ENCODE data around the gene MYO7B. TPM values are rescaled to one million over a fixed set of nuclear protein-coding genes. Genes with fewer than 3 reads are reported as not detected.
A peak's percentile ranks its signal among the peaks of the same experiment; 100 is the strongest.

MYO7B gene
- total RNA-seq, 1 donor from 2014 or later = 0.07 TPM

DNA sequence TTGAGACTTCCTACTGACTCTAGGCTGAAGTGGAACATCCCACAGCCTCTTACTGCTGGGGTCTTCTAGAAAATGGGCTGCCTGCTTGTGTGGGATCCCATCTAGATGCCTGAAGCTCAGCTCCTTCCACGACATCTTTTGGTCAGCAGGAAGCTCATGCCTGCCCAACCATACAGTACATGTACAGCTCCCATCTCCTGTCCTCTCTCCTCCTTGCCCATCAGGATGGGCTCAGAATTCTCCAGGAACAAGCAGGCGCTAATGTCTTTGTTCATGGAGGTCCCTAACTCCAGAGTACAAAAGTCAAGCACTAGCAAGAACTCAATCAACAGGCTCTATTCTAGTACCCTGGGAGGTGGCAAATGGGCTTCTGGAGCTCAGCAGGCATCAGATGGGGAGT lies 78.8 kb downstream of the MYO7B start:
- H3K9me3 Mint-ChIP-seq = peaks cover 14% of the 10 kb centered on the region
- no peak for DNase-seq
- intact Hi-C loops (cut with micrococcal nuclease) = no loop called here
- H3K36me3 Mint-ChIP-seq (ENCODE audit: low read depth) = no peaks in the 10 kb centered on the region
- H3K27me3 Mint-ChIP-seq = peaks cover 28% of the 10 kb centered on the region
- H3K4me3 Mint-ChIP-seq = no peak overlapping the region
- no peak overlapping the region for H3K27ac Mint-ChIP-seq
- H3K4me1 Mint-ChIP-seq = peaks cover 4% of the 10 kb centered on the region

DNA sequence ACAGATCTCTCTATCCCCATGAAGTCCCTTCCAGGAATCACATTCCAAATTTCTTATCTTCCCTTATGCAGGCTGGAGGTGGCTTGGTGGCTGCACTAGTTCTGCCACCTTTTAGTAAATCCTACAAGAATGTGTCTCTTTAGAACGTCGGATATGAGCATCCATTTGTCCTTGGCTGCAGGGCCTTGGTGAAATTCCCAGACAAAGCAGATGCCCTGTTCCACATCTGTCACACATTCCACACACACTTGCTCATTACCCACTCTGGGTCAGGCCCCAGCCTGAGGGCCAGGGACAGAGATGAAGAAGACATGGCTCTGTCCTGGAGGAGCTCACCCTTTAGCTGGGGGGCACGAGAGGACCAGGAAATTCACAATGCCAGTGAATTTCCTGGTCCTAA lies 79.2 kb downstream of the MYO7B start:
- peaks cover 14% of the 10 kb centered on the region for H3K9me3 Mint-ChIP-seq
- intact Hi-C loops (cut with micrococcal nuclease) = no loop called here
- H3K36me3 Mint-ChIP-seq (ENCODE audit: low read depth) = no peaks in the 10 kb centered on the region
- no peak overlapping the region for H3K4me3 Mint-ChIP-seq
- no peak overlapping the region for H3K27ac Mint-ChIP-seq
- peaks cover 28% of the 10 kb centered on the region for H3K27me3 Mint-ChIP-seq
- no peak for DNase-seq
- H3K4me1 Mint-ChIP-seq = peaks cover 4% of the 10 kb centered on the region

DNA sequence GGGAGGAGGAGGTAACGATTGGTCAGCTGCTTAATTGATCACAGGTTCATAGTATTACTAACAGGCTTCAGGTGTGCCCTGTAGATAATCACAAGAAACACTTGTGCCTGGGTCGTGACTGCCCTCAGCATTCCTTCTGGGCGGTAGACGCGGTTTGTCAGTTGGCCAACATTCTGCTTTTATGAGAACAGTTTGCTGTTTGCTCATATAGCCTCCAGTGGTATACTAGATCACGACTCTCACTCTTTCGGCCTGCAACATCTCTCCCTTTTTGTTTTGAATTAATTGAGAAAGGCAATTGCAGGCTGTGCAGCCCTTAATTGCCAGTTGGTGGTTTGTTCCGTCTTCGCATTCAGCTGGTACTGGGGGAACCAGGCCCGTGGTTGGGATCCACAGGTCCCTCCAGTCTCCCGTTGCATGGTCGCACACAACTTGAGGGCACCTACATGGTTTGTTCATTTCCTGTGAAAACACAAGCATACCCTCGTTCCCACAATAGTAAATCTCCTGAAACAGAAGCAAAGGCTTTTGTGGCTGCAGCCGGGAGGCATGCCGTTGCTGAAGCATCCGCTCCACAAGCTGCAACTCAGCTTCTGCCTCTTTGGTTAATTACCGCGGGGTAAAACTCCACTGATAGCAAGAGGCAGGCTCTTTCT lies 80.2 kb downstream of the MYO7B start:
- Mint-ChIP-seq H3K4me1 (peaks cover 4% of the 10 kb centered on the region), H3K36me3 (ENCODE audit: low read depth) (no peaks in the 10 kb centered on the region), H3K27me3 (peaks cover 28% of the 10 kb centered on the region), H3K4me3 (no peak overlapping the region), H3K27ac (no peak overlapping the region), H3K9me3 (peaks cover 14% of the 10 kb centered on the region)
- DNase-seq = no peak
- intact Hi-C loops (cut with micrococcal nuclease) = no loop called here

DNA sequence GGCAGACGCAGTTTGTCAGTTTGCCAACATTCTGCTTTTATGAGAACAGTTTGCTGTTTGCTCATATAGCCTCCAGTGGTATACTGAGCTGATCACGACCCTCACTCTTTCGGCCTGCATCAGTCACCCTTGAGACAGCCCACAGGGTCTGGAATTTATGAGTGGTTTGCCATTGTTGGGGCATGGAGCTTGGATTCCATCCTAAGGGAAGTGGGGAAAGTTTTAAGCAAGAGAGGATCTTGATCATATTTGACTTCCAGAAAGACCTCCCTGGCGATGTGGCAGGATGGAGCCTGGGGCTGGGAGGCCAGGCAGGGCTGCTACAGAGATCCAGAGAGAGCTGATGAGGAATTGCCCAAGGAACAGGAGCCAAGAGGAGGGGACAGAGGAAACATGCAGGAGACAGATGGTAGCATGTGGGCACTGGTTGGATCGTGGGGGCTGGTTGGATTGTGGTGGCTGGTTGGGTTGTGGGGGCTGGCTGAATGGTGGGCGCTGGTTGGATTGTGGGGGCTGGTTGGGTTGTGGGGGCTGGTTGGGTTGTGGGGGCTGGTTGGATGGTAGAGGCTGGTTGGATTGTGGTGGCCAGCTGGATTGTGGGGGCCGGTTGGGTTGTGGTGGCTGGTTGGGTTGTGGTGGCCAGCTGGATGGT lies 83.2 kb downstream of the MYO7B start:
- intact Hi-C loops (cut with micrococcal nuclease) = no loop called here
- H3K27ac Mint-ChIP-seq = no peak overlapping the region
- H3K4me3 Mint-ChIP-seq = no peak overlapping the region
- H3K4me1 Mint-ChIP-seq = peaks cover 4% of the 10 kb centered on the region
- DNase-seq = no peak
- H3K27me3 Mint-ChIP-seq = peaks cover 25% of the 10 kb centered on the region
- no peaks in the 10 kb centered on the region for H3K36me3 Mint-ChIP-seq (ENCODE audit: low read depth)
- H3K9me3 Mint-ChIP-seq = peaks cover 7% of the 10 kb centered on the region

DNA sequence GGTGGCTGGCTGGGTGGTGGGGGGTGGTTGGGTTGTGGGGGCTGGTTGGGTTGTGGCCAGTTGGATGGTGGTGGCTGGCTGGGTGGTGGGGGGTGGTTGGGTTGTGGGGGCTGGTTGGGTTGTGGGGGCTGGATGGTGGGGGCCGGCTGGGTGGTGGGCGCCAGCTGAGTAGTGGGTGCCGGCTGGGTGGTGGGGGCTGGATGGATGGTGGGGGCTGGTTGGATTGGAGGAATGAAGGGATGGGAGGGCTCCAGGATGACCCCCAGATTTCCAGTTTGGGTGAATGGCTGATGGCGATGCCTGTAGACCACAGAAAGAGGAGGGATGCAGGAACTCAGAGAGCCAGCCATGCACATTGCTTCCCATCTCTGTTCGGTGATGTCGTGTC lies 83.7 kb downstream of the MYO7B start:
- H3K36me3 Mint-ChIP-seq (ENCODE audit: low read depth) = no peaks in the 10 kb centered on the region
- intact Hi-C loops (cut with micrococcal nuclease) = no loop called here
- H3K4me3 Mint-ChIP-seq = no peak overlapping the region
- H3K27me3 Mint-ChIP-seq = peaks cover 21% of the 10 kb centered on the region
- no peak for DNase-seq
- no peak overlapping the region for H3K27ac Mint-ChIP-seq
- H3K9me3 Mint-ChIP-seq = peaks cover 2% of the 10 kb centered on the region
- peaks cover 4% of the 10 kb centered on the region for H3K4me1 Mint-ChIP-seq

DNA sequence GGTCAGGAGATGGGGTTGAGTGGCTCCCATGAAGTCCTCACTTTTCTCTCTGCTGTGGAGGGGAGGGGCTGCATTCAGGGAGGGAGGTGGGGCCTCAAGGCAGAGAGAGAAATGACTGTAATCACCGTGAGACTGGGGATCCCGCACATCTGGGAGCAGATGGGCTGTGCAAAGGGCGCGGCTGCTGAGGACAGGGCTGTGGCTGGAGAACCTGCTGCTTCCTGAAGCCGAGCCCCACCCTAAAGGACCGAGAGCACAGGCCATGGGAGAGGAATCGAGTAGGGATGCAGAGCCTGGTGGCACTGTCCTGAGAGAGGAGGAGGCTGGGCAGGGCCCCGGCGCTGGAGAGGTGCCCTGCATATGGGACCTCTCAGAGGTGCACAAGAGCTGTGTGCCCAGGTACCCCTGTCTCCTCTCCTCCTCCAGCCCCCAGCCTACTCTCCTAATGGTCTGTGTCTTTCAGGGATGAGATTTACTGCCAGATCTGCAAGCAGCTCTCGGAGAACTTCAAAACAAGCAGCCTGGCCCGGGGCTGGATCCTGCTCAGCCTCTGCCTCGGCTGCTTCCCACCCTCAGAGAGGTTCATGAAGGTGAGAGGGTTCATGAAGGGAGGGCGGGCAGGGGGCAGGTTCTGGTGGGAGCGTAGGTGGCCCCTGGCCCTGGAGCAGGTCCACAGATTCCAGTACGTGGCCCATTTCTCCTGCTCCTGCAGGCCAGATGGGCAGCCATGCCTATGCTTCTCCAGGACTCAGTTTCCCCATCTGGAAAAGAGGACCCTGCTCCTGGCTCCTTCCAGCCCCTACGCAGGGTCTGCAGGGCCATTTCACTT lies 84.6 kb downstream of the MYO7B start:
- no peak overlapping the region for H3K4me3 Mint-ChIP-seq
- H3K27ac Mint-ChIP-seq = no peak overlapping the region
- no peaks in the 10 kb centered on the region for H3K36me3 Mint-ChIP-seq (ENCODE audit: low read depth)
- peaks cover 18% of the 10 kb centered on the region for H3K27me3 Mint-ChIP-seq
- no peak for DNase-seq
- intact Hi-C loops (cut with micrococcal nuclease) = no loop called here
- H3K4me1 Mint-ChIP-seq = peaks cover 4% of the 10 kb centered on the region
- H3K9me3 Mint-ChIP-seq = no peaks in the 10 kb centered on the region

DNA sequence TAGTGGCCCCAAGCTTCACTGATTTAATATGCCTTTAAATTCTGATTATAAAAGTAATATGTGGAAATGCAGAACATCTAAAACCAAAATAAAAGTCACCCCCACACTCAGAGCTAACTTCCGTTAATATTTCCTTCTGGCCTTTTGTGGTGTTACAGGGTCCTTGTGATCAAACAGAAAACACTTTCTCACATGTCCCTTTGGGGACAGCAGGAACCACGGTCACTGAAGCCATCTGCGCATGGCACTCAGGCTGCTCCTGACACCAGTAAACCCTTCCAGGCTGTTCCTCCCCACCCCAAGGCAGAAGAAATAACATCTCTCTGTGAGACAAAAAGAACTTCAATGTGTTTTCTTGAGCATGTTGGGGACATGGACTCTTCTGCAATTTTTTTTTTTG lies 85.4 kb downstream of the MYO7B start:
- no peak overlapping the region for H3K4me3 Mint-ChIP-seq
- H3K27ac Mint-ChIP-seq = no peak overlapping the region
- no peak for DNase-seq
- no peaks in the 10 kb centered on the region for H3K36me3 Mint-ChIP-seq (ENCODE audit: low read depth)
- H3K9me3 Mint-ChIP-seq = no peaks in the 10 kb centered on the region
- peaks cover 14% of the 10 kb centered on the region for H3K27me3 Mint-ChIP-seq
- peaks cover 2% of the 10 kb centered on the region for H3K4me1 Mint-ChIP-seq
- intact Hi-C loops (cut with micrococcal nuclease) = no loop called here

DNA sequence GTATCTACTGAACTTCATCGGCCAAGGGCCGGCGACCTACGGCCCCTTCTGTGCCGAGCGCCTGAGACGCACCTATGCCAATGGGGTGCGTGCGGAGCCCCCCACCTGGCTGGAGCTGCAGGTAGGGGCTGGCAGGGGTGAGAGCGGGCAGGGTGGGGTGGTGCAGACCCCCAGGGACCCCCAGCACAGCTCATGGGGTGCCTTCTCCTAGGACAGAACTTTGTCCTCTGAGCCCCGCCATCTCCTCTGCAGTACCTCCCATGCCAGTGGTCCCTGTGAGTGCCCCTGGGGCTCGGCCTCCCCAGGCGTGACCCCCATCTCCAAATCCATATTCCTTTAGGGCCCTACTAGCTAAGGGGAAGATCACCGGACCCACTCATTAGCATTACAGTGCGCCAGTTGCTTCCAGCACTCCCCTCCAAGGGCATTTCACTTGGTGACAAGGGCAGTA lies 86.5 kb downstream of the MYO7B start:
- H3K27me3 Mint-ChIP-seq = peaks cover 5% of the 10 kb centered on the region
- DNase-seq = no peak
- H3K9me3 Mint-ChIP-seq = no peaks in the 10 kb centered on the region
- no peak overlapping the region for H3K4me3 Mint-ChIP-seq
- H3K4me1 Mint-ChIP-seq = no peaks in the 10 kb centered on the region
- intact Hi-C loops (cut with micrococcal nuclease) = no loop called here
- H3K27ac Mint-ChIP-seq = no peak overlapping the region
- H3K36me3 Mint-ChIP-seq (ENCODE audit: low read depth) = no peaks in the 10 kb centered on the region

DNA sequence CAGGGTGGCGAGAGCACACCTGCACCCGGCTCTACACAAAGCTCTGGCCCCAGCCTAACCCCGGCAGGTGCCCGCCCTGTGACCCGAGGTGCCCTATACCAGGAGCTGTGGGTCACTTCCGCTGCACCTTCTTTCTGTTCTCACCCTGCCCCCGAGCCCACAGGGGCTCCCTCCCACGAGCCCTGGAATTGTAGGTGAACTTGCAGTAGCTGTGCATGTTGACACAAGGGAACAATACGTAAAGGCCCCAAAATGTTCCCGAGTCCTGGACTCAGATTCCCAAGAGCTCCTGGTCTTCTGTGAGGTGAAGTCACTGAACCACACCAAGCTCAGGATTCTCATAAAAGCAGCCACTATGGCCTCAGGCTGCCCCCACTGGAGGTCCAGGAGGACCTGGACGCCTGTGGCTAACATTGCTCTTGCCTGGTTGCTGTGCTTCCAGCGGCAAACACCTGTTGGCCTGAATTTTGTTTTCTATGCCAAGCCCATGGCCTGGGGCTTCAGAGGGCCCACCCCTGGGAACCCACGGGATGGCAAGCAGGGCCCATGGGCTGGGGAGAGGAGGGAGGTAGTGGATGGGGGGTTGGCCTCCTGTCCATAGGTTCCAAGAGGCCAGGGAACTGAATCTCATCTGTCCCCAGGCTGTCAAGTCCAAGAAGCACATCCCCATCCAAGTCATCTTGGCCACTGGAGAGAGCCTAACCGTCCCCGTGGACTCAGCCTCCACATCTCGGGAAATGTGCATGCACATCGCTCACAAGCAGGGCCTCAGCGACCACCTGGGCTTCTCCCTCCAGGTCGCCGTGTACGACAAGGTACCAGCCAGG lies 87.3 kb downstream of the MYO7B start:
- no peak overlapping the region for H3K27ac Mint-ChIP-seq
- no peak for DNase-seq
- peaks cover 2% of the 10 kb centered on the region for H3K27me3 Mint-ChIP-seq
- H3K4me1 Mint-ChIP-seq = no peaks in the 10 kb centered on the region
- H3K36me3 Mint-ChIP-seq (ENCODE audit: low read depth) = no peaks in the 10 kb centered on the region
- intact Hi-C loops (cut with micrococcal nuclease) = no loop called here
- H3K4me3 Mint-ChIP-seq = no peak overlapping the region
- H3K9me3 Mint-ChIP-seq = no peaks in the 10 kb centered on the region

DNA sequence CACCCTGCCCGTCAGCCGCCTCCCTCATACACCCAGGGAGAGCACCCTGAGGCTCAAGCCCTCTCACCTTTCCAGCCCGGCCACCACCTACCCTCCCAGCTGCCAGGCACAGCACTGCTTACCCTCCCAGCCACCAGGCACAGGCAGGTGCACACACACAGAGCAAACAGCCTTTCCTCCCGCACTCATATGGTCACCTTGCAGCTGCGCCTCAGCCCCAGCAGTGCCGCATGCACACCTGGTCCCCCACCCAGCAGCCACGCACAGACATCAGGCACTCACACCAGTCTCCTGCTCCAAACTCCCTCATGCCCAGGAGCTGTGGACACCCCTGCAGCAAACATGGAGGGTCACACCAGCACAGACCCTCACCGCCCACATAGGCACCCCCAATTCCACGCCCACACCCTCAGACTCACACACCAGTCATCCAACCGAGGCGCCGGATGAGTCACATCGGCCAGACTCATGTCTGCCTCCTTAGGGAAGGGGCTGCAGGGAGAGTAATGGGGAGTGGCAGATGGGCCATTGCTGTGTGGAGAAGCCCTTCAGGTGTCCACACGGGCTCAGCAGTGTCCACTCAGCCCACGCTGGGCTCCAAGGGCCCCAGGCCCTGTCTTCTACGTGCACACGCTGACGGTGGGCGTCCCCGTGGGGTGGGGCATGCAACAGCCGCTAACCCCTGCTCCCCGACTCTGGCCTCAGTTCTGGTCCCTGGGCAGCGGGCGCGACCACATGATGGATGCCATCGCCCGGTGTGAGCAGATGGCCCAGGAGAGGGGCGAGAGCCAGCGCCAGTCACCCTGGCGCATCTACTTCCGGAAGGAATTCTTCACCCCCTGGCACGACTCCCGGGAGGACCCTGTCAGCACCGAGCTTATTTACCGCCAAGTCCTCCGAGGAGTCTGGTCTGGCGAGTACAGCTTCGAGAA lies 88.2 kb downstream of the MYO7B start:
- peak overlapping the region; percentile 16 for H3K27ac Mint-ChIP-seq
- no peaks in the 10 kb centered on the region for H3K9me3 Mint-ChIP-seq
- H3K27me3 Mint-ChIP-seq = no peaks in the 10 kb centered on the region
- H3K4me1 Mint-ChIP-seq = no peaks in the 10 kb centered on the region
- DNase-seq = no peak
- intact Hi-C loops (cut with micrococcal nuclease) = no loop called here
- no peak overlapping the region for H3K4me3 Mint-ChIP-seq
- no peaks in the 10 kb centered on the region for H3K36me3 Mint-ChIP-seq (ENCODE audit: low read depth)

DNA sequence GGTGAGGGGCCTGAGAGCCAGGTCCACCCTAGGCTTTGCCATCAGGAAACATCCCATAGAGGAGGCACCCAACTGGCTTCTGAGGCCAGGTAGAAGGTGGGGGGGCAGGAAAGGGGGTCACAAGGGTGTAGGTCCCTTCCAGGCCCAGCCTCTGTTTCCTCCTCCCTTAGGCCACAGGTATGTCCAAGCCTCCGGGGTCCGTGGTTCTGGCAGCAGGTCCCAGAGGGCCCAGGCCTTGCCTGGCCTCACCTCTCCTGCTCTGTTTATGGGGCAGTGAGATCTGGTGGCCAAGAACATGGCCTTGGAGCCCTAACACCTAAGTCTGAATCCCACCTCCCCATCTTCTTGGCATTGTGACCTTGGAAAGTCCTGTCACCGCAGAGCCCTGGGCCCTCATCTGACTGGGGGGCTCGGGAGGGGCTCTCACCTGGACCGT lies 88.9 kb downstream of the MYO7B start:
- no peak overlapping the region for H3K4me3 Mint-ChIP-seq
- H3K27ac Mint-ChIP-seq = no peak overlapping the region
- H3K9me3 Mint-ChIP-seq = no peaks in the 10 kb centered on the region
- intact Hi-C loops (cut with micrococcal nuclease) = no loop called here
- H3K4me1 Mint-ChIP-seq = no peaks in the 10 kb centered on the region
- no peaks in the 10 kb centered on the region for H3K27me3 Mint-ChIP-seq
- DNase-seq = no peak
- H3K36me3 Mint-ChIP-seq (ENCODE audit: low read depth) = no peaks in the 10 kb centered on the region

DNA sequence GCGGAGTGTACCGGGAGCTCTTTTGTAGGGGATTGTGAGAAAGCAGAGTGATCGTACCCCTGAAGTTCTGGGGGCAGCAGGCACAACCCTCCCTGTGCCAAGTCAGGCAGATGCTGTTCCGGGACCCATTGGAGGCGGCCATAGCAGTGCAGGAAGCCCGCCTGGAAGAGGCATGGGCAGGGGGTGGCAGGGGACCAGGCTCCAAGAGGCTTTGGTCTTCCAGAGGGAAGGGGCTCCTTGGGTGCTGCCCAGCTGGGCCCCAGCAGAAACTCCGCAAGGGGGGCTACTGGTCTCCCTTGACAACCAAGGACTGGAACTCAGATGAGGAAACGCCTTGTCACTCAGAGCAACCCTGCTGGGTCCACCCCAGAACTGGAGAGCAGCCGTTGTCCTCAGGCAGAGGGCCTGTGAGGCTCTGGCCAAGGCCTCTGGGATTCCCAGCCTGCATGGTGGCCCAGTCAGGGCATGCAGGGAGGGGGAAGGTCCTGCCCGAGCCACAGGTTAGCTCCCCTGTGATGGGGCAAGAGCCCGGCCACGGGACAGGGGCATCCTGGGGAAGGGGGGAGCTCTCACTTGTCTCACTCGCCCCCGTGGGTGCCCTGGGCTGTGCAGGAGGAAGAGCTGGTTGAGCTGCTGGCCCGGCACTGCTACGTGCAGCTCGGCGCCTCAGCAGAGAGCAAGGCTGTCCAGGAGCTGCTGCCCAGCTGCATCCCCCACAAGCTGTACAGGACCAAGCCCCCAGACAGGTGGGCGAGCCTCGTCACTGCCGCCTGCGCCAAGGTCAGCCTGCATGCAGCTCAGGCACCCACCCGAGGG lies 89.5 kb downstream of the MYO7B start:
- no peak for DNase-seq
- Mint-ChIP-seq H3K27me3 (no peaks in the 10 kb centered on the region), H3K4me3 (no peak overlapping the region), H3K27ac (no peak overlapping the region), H3K4me1 (no peaks in the 10 kb centered on the region), H3K36me3 (ENCODE audit: low read depth) (no peaks in the 10 kb centered on the region), H3K9me3 (no peaks in the 10 kb centered on the region)
- intact Hi-C loops (cut with micrococcal nuclease) = no loop called here
